CD4-positive, alpha-beta T cell (primary cell): ENCODE results near the gene CLEC5A. TPM values are rescaled to one million over a fixed set of nuclear protein-coding genes. Genes with fewer than 3 reads are reported as not detected.

Source experiments
- ATAC-seq: fragments of 200-7000 bp; cut with Tn5 transposase; one replicate; pipeline ENCODE4 v1.10.0; 2022; ENCODE audit warnings: mild to moderate bottlenecking; ENCODE audit not compliant: poor library complexity
- CTCF ChIA-PET: fragments of 350-600 bp; sonication (Branson Sonifier 250); formaldehyde crosslinking; loops from one replicate; lab custom pipeline; 2021; ENCODE audit warnings: antibody characterized with exemption, inconsistent platforms; lab: Charles Lee
- POLR2A ChIA-PET: fragments of 350-600 bp; sonication (Branson Sonifier 250); formaldehyde crosslinking; loops from one replicate; lab custom pipeline; 2021; ENCODE audit warnings: antibody characterized with exemption, inconsistent platforms; lab: Charles Lee
- DNase-seq, 14 experiments: peaks; one replicate each; pipeline ENCODE4 v3.0.0-alpha.2; 2013 to 2020; ENCODE audit warnings: mixed read lengths in 2 of 14
- H3K27ac ChIP-seq, 2 donors: one replicate each; pipeline versions ENCODE4 v1.5.1 to v1.7.0; 2013; ENCODE audit warnings: low read length in 2 of 2, low read depth in 1 of 2, mild to moderate bottlenecking in 1 of 2
- H3K27me3 ChIP-seq, 2 experiments: 1 replicate in 1 of 2; 2 replicates in 1 of 2; pipeline versions ENCODE4 v1.6.1 to v1.7.0; 2013; ENCODE audit warnings: low read length in 2 of 2, control low read depth in 1 of 2, mild to moderate bottlenecking in 1 of 2, moderate library complexity in 1 of 2; ENCODE audit not compliant: insufficient read depth in 2 of 2, control insufficient read depth in 1 of 2
- H3K36me3 ChIP-seq: one replicate; pipeline ENCODE4 v1.6.1; 2013; ENCODE audit warnings: low read length, control low read depth; ENCODE audit not compliant: insufficient read depth
- H3K4me1 ChIP-seq: one replicate; pipeline ENCODE4 v1.6.1; 2013; ENCODE audit warnings: low read length, control low read depth; ENCODE audit not compliant: insufficient read depth
- H3K4me3 ChIP-seq: one replicate; pipeline ENCODE4 v1.5.1; 2013; ENCODE audit warnings: mild to moderate bottlenecking, low read length, moderate library complexity
- H3K9me3 ChIP-seq, 2 experiments: 1 replicate in 1 of 2; 2 replicates in 1 of 2; pipeline versions ENCODE4 v1.6.1 to v1.7.0; 2013; ENCODE audit warnings: low read length in 2 of 2, mild to moderate bottlenecking in 2 of 2, control low read depth in 1 of 2, moderate library complexity in 1 of 2; ENCODE audit not compliant: control insufficient read depth in 1 of 2, insufficient read depth in 1 of 2
- H3K27ac Mint-ChIP-seq: one replicate; pipeline ENCODE4 v1.8.0; 2020; ENCODE audit warnings: mixed read lengths
- H3K27me3 Mint-ChIP-seq: one replicate; pipeline ENCODE4 v1.8.0; 2021; ENCODE audit warnings: mixed read lengths
- H3K36me3 Mint-ChIP-seq: one replicate; pipeline ENCODE4 v1.8.0; 2021; ENCODE audit warnings: low read depth, mixed read lengths
- H3K4me1 Mint-ChIP-seq: one replicate; pipeline ENCODE4 v1.8.0; 2021; ENCODE audit warnings: low read depth, mixed read lengths
- H3K4me3 Mint-ChIP-seq: one replicate; pipeline ENCODE4 v1.8.0; 2020; ENCODE audit warnings: mild to moderate bottlenecking, mixed read lengths
- H3K9me3 Mint-ChIP-seq: one replicate; pipeline ENCODE4 v1.8.0; 2020; ENCODE audit warnings: mixed read lengths
- CTCF ChIP-seq: fragments of 200-600 bp; IDR thresholded peaks from one replicate; pipeline ENCODE4 v1.8.0; 2022; ENCODE audit warnings: antibody characterized with exemption, mild to moderate bottlenecking
- intact Hi-C, 2 experiments: fragments of 100-400 bp; cut with DNase I in 1 of 2; cut with micrococcal nuclease in 1 of 2; formaldehyde crosslinking; loops; one replicate each; pipeline versions ENCODE4 v1.15.1 to v1.9.0; 2023 to 2025; cut with DNase I, micrococcal nuclease
- total RNA-seq, 174 experiments: library from RNA in 2 of 174; stranded (reverse) in 2 of 174; gene quantifications; one replicate each; pipeline ENCODE4 v1.2.3 and lab custom pipeline; 2021 to 2026

The CLEC5A gene
- total RNA-seq, 2 experiments from 2014 or later: not detected

GRCh38 chr7:141973673-141974072, 26.9 kb upstream of the CLEC5A start, which contains the start of gene TAS2R38:
Gene TAS2R38 (minus strand): TSS chr7:141973773. CDS start chr7:141973689, 84 bp downstream.
- intact Hi-C loops: loop anchor here (2.0 to 10.0 kb wide), 4 partner anchors 221 to 1241 kb away; no protein-coding TSS in a partner anchor

DNA sequence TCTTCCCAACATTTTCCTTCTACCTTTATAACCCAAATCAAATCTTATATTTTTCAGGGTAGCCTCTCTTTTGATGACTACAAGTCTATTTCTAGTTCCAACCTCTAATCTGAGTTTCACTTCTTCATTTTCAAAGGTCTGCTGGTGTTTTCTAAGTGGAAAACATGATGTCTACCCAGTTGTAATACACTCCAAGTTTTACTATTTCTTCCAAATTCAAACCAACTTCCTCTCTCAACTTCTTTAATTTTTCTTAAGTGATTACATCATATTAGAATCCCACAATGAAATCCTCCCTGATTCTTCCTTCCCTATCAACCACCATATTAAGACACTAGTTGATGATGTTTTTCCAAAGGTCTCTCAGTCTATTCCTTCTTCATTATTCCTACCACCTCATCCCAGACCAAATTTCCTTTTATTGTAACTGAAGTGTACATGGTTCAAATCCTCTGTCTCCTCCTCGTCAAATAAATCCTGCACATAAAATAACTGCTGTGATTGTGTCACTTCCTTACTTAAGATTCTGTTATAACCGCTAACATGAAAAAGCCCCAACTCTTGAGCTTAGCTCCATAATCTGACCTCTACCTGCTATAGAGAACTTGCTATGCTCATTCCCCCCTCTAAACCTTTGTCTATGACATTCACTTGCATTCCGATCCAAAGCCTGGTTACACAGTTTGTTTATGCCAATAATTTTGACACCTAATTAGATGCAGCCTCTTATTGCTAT, 14.1 kb upstream of the CLEC5A start:
- H3K36me3 Mint-ChIP-seq: no peaks in the 10 kb centered on the region
- Histone ChIP-seq H3K4me1 (no peaks in the 10 kb centered on the region), H3K36me3 (no peaks in the 10 kb centered on the region), H3K9me3 (no peaks in the 10 kb centered on the region), H3K27ac (no peak overlapping the region), H3K27me3 (no peaks in the 10 kb centered on the region), H3K4me3 (no peak overlapping the region)
- no peaks in the 10 kb centered on the region for H3K4me1 Mint-ChIP-seq
- TF ChIP-seq CTCF: no peak
- H3K27ac Mint-ChIP-seq: no peak overlapping the region
- intact Hi-C loops: no loop called here
- peak in 3 of 14 experiments; percentile 13 to 34 (median 30) for DNase-seq
- H3K27me3 Mint-ChIP-seq: peaks cover 6% of the 10 kb centered on the region
- ATAC-seq: no peak
- POLR2A ChIA-PET: no interaction called here
- peaks cover 4% of the 10 kb centered on the region for H3K9me3 Mint-ChIP-seq
- CTCF ChIA-PET: no interaction called here
- H3K4me3 Mint-ChIP-seq: no peak overlapping the region

More at GRCh38 chr7:141973673-141974072, 26.9 kb upstream of the CLEC5A start, which contains the start of gene TAS2R38:
- Mint-ChIP-seq H3K4me3 (no peak within 1 kb of the TSS), H3K4me1 (peaks cover 14% of the 10 kb centered on the region), H3K9me3 (no peaks in the 10 kb centered on the region), H3K36me3 (no peaks in the 10 kb centered on the region), H3K27ac (no peak within 1 kb of the TSS), H3K27me3 (no peaks in the 10 kb centered on the region)
- Histone ChIP-seq H3K4me3 (no peak within 1 kb of the TSS), H3K27me3 (no peaks in the 10 kb centered on the region), H3K9me3 (no peaks in the 10 kb centered on the region), H3K36me3 (no peaks in the 10 kb centered on the region), H3K27ac (no peak within 1 kb of the TSS), H3K4me1 (peaks cover 11% of the 10 kb centered on the region)
- ATAC-seq (no peak), DNase-seq (no peak)
- POLR2A ChIA-PET: no interaction called here
- TF ChIP-seq CTCF: no peak
- CTCF ChIA-PET: no interaction called here

DNA sequence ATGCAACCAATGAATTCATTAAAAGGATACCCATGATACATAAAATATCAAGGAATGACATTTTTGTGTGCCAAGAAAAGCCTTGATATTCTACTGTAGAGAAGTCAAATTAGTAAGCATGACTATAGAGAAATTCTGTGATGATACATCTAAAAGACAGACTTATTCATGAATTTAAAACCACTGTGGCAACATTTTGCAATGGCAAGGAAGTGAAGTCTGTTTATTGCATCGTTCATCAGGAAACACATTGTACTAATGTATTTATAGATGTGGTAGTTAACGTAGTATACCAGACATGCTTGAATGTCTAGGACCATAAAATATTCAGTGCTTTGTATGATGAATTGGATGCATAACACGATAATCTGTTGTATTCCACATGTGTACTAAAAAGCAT, 9.3 kb upstream of the CLEC5A start:
- ATAC-seq (no peak), DNase-seq (peak in 3 of 14 experiments; percentile 10 to 37 (median 30))
- Histone ChIP-seq H3K27ac (no peak overlapping the region), H3K4me1 (no peaks in the 10 kb centered on the region), H3K9me3 (no peaks in the 10 kb centered on the region), H3K36me3 (no peaks in the 10 kb centered on the region), H3K27me3 (no peaks in the 10 kb centered on the region), H3K4me3 (no peak overlapping the region)
- Mint-ChIP-seq H3K27ac (no peak overlapping the region), H3K36me3 (no peaks in the 10 kb centered on the region), H3K4me1 (no peaks in the 10 kb centered on the region), H3K4me3 (no peak overlapping the region), H3K9me3 (no peaks in the 10 kb centered on the region), H3K27me3 (no peaks in the 10 kb centered on the region)
- CTCF ChIA-PET: no interaction called here
- intact Hi-C loops: no loop called here
- POLR2A ChIA-PET: no interaction called here
- no peak for TF ChIP-seq CTCF
